ENCODE data around the gene SEC11A. TPM values are rescaled to one million over a fixed set of nuclear protein-coding genes. Genes with fewer than 3 reads are reported as not detected.

The SEC11A gene
- total RNA-seq, 1 experiment from 2014 or later: 192 TPM

DNA sequence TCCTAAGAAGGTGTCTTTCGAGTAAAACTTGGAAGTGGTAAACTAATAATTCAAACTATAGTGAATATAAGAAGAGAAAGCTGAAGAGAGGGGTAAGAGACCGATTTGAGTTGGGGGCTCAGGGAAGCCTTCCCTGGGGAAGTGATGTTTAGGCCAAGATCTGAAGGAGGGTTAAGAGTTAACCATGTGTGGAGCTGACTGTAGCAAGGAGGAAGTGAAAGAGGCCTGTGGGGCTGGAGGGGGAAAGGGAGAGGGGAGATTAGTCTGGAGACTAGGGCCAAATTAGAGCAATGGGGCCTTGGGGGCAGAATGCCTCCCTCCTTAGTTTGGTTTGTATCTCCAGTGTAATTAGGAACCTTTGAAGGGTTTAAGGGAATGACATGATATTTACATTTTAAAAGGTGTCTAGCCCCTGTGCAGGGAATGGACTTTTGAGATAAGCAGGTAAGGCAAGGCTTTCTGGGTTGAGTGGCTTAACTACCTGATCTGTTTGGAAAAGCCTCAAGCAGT lies 34.7 kb upstream of the SEC11A start:
- CTCF ChIA-PET: interaction anchor here (0.5 kb wide), 1 partner anchor 178 kb away, joined by 3 read pairs; no protein-coding TSS in a partner anchor
- POLR2A ChIA-PET: interaction anchor here (0.6 to 4.6 kb wide), 6 partner anchors 15 to 178 kb away, joined by 3 to 64 read pairs (median 4); partner anchors contain the start of gene SEC11A

DNA sequence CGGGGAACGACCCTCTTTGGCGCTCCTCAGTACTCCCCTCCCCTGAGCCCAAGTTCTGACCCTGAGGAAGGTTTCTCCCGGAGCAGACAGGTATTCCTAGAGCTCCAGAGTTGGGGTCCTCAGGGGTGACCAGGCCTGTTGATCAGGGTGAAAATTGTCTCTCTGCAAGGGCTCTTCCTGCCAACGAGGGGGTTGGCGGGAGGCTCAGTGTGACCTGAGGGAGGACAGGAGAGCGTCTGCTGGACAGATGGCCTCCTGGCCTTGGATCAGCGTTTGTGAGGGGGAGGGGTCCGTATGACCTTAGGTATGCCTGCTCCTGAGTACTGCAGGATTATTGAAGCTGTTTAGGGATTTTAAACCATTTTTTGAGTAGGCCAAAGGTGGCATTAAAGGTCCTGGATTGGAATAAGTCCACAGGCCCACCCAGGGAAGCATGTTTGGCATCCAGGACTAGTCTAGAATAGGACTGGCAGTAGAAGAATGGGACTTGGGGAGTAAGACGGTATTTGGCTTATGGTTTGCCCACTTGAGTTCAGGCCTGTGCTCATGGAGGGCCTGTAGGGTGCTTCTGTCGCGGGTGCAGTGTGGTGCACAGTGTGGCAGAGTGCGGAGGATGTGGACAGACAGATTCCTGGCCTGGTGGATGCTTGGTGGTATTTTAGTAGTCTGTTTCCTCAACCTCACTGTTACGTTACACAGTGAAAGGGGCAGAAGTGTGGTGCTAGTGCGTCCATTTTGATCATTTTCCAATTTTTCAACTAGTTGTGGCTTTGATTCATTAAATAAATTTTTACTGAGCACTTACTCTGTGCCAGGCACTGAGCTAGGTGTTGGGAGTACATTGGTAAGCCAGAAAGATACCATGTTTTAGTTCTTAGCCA lies 33.4 kb upstream of the SEC11A start:
- H3K4me1 Mint-ChIP-seq (ENCODE audit: insufficient read depth, unreplicated experiment): peaks cover 41% of the 10 kb centered on the region
- peak overlapping the region; percentile 41 for H3K27ac Mint-ChIP-seq (ENCODE audit: low read depth, unreplicated experiment)
- peaks cover 15% of the 10 kb centered on the region for H3K36me3 Mint-ChIP-seq (ENCODE audit: insufficient read depth, unreplicated experiment)
- intact Hi-C loops (cut with micrococcal nuclease): loop anchor here (1.0 kb wide), 1 partner anchor 33 kb away; the partner anchor contains the start of gene SEC11A
- ChIA-PET CTCF (interaction anchor here (0.6 to 1.2 kb wide), 6 partner anchors 9 to 179 kb away, joined by 3 to 10 read pairs (median 5); partner anchors contain the start of gene SEC11A), POLR2A (interaction anchor here (0.6 to 4.6 kb wide), 14 partner anchors 12 to 297 kb away, joined by 3 to 64 read pairs (median 4); partner anchors contain the start of genes NMB, SEC11A and WDR73)
- peak; percentile 26 for DNase-seq (ENCODE audit: unreplicated experiment)
- TF ChIP-seq, protein P1, sequence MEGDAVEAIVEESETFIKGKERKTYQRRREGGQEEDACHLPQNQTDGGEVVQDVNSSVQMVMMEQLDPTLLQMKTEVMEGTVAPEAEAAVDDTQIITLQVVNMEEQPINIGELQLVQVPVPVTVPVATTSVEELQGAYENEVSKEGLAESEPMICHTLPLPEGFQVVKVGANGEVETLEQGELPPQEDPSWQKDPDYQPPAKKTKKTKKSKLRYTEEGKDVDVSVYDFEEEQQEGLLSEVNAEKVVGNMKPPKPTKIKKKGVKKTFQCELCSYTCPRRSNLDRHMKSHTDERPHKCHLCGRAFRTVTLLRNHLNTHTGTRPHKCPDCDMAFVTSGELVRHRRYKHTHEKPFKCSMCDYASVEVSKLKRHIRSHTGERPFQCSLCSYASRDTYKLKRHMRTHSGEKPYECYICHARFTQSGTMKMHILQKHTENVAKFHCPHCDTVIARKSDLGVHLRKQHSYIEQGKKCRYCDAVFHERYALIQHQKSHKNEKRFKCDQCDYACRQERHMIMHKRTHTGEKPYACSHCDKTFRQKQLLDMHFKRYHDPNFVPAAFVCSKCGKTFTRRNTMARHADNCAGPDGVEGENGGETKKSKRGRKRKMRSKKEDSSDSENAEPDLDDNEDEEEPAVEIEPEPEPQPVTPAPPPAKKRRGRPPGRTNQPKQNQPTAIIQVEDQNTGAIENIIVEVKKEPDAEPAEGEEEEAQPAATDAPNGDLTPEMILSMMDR (IDR thresholded peaks at IDR 0.05; ENCODE audit: unreplicated experiment): no peak
- H3K27me3 Mint-ChIP-seq (ENCODE audit: insufficient read depth, unreplicated experiment): no peaks in the 10 kb centered on the region
- H3K4me3 Mint-ChIP-seq (ENCODE audit: unreplicated experiment): peak overlapping the region; percentile 90
- no peaks in the 10 kb centered on the region for H3K9me3 Mint-ChIP-seq (ENCODE audit: unreplicated experiment)
- BruUV-seq (replicated peaks): TSS peak; percentile 35

More for the DNA sequence above, 34.7 kb upstream of the SEC11A start:
- H3K4me3 Mint-ChIP-seq (ENCODE audit: unreplicated experiment): peak overlapping the region; percentile 90
- DNase-seq (ENCODE audit: unreplicated experiment): no peak
- TF ChIP-seq, protein P1 (IDR thresholded peaks at IDR 0.05; ENCODE audit: unreplicated experiment): no peak
- BruUV-seq (replicated peaks): no TSS peak
- peaks cover 18% of the 10 kb centered on the region for H3K36me3 Mint-ChIP-seq (ENCODE audit: insufficient read depth, unreplicated experiment)
- intact Hi-C loops (cut with micrococcal nuclease): no loop called here
- H3K4me1 Mint-ChIP-seq (ENCODE audit: insufficient read depth, unreplicated experiment): peaks cover 35% of the 10 kb centered on the region
- no peaks in the 10 kb centered on the region for H3K27me3 Mint-ChIP-seq (ENCODE audit: insufficient read depth, unreplicated experiment)
- no peaks in the 10 kb centered on the region for H3K9me3 Mint-ChIP-seq (ENCODE audit: unreplicated experiment)
- H3K27ac Mint-ChIP-seq (ENCODE audit: low read depth, unreplicated experiment): peak overlapping the region; percentile 41

DNA sequence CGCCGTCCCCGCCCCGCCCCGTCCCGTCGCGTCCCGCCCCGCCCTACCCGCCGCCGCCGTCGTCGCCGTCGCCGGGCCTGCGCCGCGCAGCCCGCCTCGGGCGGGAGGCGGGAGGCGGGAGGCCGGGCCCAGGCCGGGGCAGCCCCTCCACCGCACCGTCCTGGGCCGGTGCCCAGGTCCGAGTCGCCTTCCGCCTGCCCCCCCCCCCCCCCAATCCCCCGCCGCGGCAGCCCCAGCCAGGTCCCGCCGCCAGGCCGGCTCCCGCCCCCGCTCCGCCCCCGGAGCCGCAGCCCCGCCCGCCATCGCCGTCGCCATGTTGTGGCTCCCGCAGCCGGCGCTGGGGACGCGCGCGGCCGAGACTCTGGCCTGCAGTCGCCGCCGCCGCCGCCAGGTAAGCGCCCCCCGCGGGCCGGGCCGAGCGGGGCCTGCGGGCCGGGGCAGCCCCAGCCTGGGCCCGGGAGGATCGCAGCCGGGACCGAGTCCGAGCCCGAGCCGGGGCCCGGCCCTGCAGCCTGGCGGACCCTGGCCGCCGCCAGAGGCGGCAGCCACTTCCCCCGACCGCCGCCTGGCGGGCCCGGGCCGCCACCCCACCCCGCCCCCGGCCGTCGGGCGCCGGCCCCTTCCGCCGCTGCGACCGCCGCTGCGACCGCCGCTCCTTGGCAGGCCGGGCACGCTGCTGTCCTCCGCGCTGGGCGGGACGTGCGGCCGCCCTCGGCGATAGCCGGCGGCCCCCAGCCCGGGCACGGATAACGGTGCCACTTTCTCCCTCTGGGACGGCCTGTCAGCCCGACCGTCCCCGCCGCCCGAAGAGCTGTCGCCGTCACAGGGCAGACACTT lies 32.6 kb upstream of the SEC11A start, which contains the start of gene ZNF592:
TSS of gene ZNF592 (plus strand) at position 319 of the 837 bp plus-strand sequence. CDS start 34,084 bp downstream, outside the sequence.
- Mint-ChIP-seq H3K4me1 (ENCODE audit: insufficient read depth, unreplicated experiment) (peaks cover 41% of the 10 kb centered on the region), H3K9me3 (ENCODE audit: unreplicated experiment) (no peaks in the 10 kb centered on the region), H3K27ac (ENCODE audit: low read depth, unreplicated experiment) (peak within 1 kb of the TSS; percentile 93), H3K4me3 (ENCODE audit: unreplicated experiment) (peak within 1 kb of the TSS; percentile 90), H3K36me3 (ENCODE audit: insufficient read depth, unreplicated experiment) (peaks cover 12% of the 10 kb centered on the region), H3K27me3 (ENCODE audit: insufficient read depth, unreplicated experiment) (no peaks in the 10 kb centered on the region)
- POLR2A ChIA-PET: interaction anchor here (0.5 to 4.6 kb wide), 16 partner anchors 12 to 298 kb away, joined by 3 to 64 read pairs (median 4); partner anchors contain the start of genes NMB, SEC11A and WDR73
- TF ChIP-seq, protein P1 (IDR thresholded peaks at IDR 0.05; ENCODE audit: unreplicated experiment): peak; percentile 19
- intact Hi-C loops (cut with micrococcal nuclease): loop anchor here (1.0 kb wide), 3 partner anchors 13 to 94 kb away; partner anchors contain the start of genes SEC11A and WDR73
- CTCF ChIA-PET: interaction anchor here (0.5 to 1.1 kb wide), 5 partner anchors 8 to 881 kb away, joined by 3 to 10 read pairs (median 5); partner anchors contain the start of gene SEC11A
- BruUV-seq (replicated peaks): no TSS peak
- peak; percentile 66 for DNase-seq (ENCODE audit: unreplicated experiment)

All from MCF 10A (cell line).